WI38 (cell line): ENCODE data around the gene L3MBTL4.
A peak's percentile ranks its signal among the peaks of the same experiment; 100 is the strongest.

Experiments
- H3K4me3 ChIP-seq: 2 replicates; pipeline ENCODE4 v1.5.1; 2011; ENCODE audit warnings: low read depth, mild to moderate bottlenecking, control low read depth, low read length
- TF ChIP-seq, protein P1 (sequence below): IDR thresholded peaks from 2 replicates; pipeline ENCODE4 v1.5.1; 2012; ENCODE audit warnings: low read depth, mild to moderate bottlenecking, control low read depth, low read length

L3MBTL4 gene

GRCh38 chr18:6222271-6222670 is 192.4 kb downstream of the L3MBTL4 start:
- TF ChIP-seq, protein P1, sequence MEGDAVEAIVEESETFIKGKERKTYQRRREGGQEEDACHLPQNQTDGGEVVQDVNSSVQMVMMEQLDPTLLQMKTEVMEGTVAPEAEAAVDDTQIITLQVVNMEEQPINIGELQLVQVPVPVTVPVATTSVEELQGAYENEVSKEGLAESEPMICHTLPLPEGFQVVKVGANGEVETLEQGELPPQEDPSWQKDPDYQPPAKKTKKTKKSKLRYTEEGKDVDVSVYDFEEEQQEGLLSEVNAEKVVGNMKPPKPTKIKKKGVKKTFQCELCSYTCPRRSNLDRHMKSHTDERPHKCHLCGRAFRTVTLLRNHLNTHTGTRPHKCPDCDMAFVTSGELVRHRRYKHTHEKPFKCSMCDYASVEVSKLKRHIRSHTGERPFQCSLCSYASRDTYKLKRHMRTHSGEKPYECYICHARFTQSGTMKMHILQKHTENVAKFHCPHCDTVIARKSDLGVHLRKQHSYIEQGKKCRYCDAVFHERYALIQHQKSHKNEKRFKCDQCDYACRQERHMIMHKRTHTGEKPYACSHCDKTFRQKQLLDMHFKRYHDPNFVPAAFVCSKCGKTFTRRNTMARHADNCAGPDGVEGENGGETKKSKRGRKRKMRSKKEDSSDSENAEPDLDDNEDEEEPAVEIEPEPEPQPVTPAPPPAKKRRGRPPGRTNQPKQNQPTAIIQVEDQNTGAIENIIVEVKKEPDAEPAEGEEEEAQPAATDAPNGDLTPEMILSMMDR: no peak
- H3K4me3 ChIP-seq: no peak overlapping the region

DNA sequence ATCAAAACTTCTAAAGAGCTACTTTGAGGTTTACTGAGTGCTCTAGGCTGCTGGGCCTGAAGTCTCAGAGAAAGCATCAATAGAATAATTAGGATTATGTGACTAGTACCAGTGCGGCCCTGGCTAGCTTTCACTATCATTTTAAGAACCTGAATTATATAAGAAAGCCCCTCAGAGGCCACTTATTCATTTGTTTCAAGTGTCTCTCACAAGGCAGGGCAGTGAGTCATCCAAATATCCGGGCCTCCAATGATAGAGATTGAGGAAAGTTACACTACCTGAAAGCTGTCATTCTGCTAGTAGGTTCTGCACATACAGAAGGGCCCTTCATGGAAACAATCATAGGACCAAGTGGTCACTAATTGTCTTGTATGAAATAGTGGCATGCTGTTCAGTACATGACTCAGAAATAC is 193.1 kb downstream of the L3MBTL4 start:
- H3K4me3 ChIP-seq: no peak overlapping the region
- TF ChIP-seq, protein P1: no peak

- TF ChIP-seq, protein P1: no peak
Measured at GRCh38 chr18:6220129-6220528, 194.6 kb downstream of the L3MBTL4 start.

GRCh38 chr18:6219116-6219717 is 195.5 kb downstream of the L3MBTL4 start:
- TF ChIP-seq, protein P1: peak; percentile 74

More at GRCh38 chr18:6220129-6220528, 194.6 kb downstream of the L3MBTL4 start:
- no peak overlapping the region for H3K4me3 ChIP-seq

GRCh38 chr18:6215888-6216287 is 198.8 kb downstream of the L3MBTL4 start:
- H3K4me3 ChIP-seq: no peak overlapping the region
- TF ChIP-seq, protein P1: no peak

More at GRCh38 chr18:6219116-6219717, 195.5 kb downstream of the L3MBTL4 start:
- no peak overlapping the region for H3K4me3 ChIP-seq

- TF ChIP-seq, protein P1: no peak
- no peak overlapping the region for H3K4me3 ChIP-seq
Measured at GRCh38 chr18:6211174-6211504, 203.6 kb downstream of the L3MBTL4 start.

DNA sequence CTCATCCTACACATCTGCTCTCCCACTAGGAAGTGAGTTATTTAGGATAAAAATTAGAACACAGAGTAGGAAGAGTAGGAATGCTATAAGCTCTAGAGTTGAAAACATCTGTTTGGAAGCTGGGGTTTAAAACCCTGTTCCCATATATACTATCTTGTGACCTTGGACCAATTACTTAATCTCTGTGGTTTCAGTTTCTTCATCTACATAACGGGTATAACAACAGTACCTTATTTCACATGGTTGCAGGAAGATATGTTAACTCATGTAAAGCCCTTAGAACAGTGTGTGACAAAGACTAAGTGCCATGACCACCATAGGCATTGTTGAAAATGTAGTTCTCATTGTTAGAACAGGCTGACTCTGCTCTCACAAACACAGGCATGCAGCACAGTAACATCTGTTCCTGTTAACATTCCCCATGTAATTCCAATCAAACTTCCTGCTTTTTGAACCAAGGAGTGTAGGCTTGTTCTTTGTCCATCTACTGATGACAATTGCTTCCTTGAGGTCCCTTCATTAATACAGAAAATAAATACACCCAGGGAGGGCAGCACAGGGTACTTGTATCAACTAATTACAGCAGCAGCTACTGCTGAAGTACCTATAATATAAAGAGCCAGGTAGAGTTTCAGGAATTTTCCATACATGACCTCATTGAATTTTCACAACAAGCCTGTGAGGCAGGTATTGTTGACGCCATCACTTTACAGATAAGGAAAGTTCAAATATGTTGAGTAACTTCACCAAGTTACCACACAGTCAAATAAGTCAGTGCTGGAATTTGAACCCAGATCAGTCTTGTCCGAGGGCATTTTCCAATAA is 204.2 kb downstream of the L3MBTL4 start:
- no peak overlapping the region for H3K4me3 ChIP-seq
- TF ChIP-seq, protein P1: no peak
